Spleen (tissue), 11 donors: ENCODE data around the gene RARA. TPM values are rescaled to one million over a fixed set of nuclear protein-coding genes. Genes with fewer than 3 reads are reported as not detected.

Experiments used
- DNase-seq: peaks from one replicate; pipeline ENCODE4 v3.0.0-alpha.2; 2020
- H3K27ac ChIP-seq, 8 donors: fragments of 200-600 bp; sonication (generic) in 7 of 8; 1 replicate in 4 of 8; 2 replicates in 4 of 8; pipeline versions ENCODE4 v1.5.0 to v1.8.0; 2016 to 2021; ENCODE audit warnings: inconsistent platforms in 4 of 8, mild to moderate bottlenecking in 4 of 8, moderate library complexity in 1 of 8
- H3K27me3 ChIP-seq, 7 donors: fragments of 200-600 bp; sonication (generic) in 6 of 7; replicated peaks in 1 of 7; 1 replicate in 4 of 7; 2 replicates in 3 of 7; pipeline versions ENCODE4 v1.5.0 to v1.8.0; 2016 to 2021; ENCODE audit warnings: inconsistent platforms in 3 of 7, mild to moderate bottlenecking in 1 of 7
- H3K36me3 ChIP-seq, 6 donors: fragments of 200-600 bp; sonication (generic) in 5 of 6; 1 replicate in 4 of 6; 2 replicates in 2 of 6; pipeline versions ENCODE4 v1.5.0 to v1.8.0; 2016 to 2021; ENCODE audit warnings: inconsistent platforms in 2 of 6
- H3K4me1 ChIP-seq, 6 donors: fragments of 200-600 bp; sonication (generic) in 5 of 6; 1 replicate in 3 of 6; 2 replicates in 3 of 6; pipeline versions ENCODE4 v1.5.0 to v1.8.0; 2016 to 2021; ENCODE audit warnings: inconsistent platforms in 3 of 6
- H3K4me3 ChIP-seq, 8 donors: fragments of 200-600 bp; sonication (generic) in 7 of 8; 1 replicate in 4 of 8; 2 replicates in 4 of 8; pipeline versions ENCODE4 v1.5.0 to v1.8.0; 2016 to 2021; ENCODE audit warnings: inconsistent platforms in 4 of 8, mild to moderate bottlenecking in 4 of 8, moderate library complexity in 2 of 8
- H3K9me3 ChIP-seq, 8 donors: fragments of 200-600 bp; sonication (generic) in 7 of 8; 1 replicate in 4 of 8; 2 replicates in 4 of 8; pipeline versions ENCODE4 v1.5.0 to v1.8.0; 2016 to 2021; ENCODE audit warnings: inconsistent platforms in 4 of 8
- CTCF ChIP-seq, 11 experiments: fragments of 200-600 bp in 7 of 11; fragments of 450-650 bp in 4 of 11; sonication (generic) in 4 of 11; IDR thresholded peaks in 8 of 11; conservative IDR thresholded peaks in 3 of 11; 1 replicate in 7 of 11; 2 replicates in 4 of 11; pipeline versions ENCODE4 v1.4.0 to v1.8.0; 2016 to 2021; ENCODE audit warnings: antibody characterized with exemption in 11 of 11, inconsistent platforms in 4 of 11, mild to moderate bottlenecking in 1 of 11
- POLR2A ChIP-seq, 3 donors: fragments of 450-650 bp; IDR thresholded peaks; one replicate each; pipeline ENCODE4 v1.5.1; 2017; ENCODE audit warnings: antibody characterized with exemption in 3 of 3, mild to moderate bottlenecking in 1 of 3
- POLR2AphosphoS5 ChIP-seq, 3 donors: sonication (generic); formaldehyde crosslinking; IDR thresholded peaks; one replicate each; pipeline ENCODE4 v1.5.1; 2017; ENCODE audit warnings: antibody characterized with exemption in 3 of 3
- WGBS, 5 donors: extraction: QIAGEN DNeasy Blood & Tissue Kit in 3 of 5; methylation state at CpG; one replicate each; pipeline versions ENCODE4 v1.1.5 to v1.1.7; 2013 to 2018; 5-methylcytosine and 5-hydroxymethylcytosine counted together
- intact Hi-C: fragments of 100-400 bp; cut with DNase I; formaldehyde crosslinking; loops from one replicate; pipeline ENCODE4 v1.15.0; 2023; ENCODE audit warnings: low total_unique reads
- polyA plus RNA-seq, 3 donors: library from polyadenylated mRNA; stranded (reverse); fragments of 200-250 nt; gene quantifications; one replicate each; pipeline ENCODE4 v1.2.1, GENCODE V29; 2013
- total RNA-seq, 7 donors: library from RNA; depleted of rRNA in 3 of 7; stranded (reverse); fragments of >200 nt in 3 of 7; fragmentation: NEBNext Ultra II Directional in 4 of 7; extraction: Animal tissue kit (Norgen Biotek cat#: 25700) in 4 of 7; gene quantifications; one replicate each; pipeline versions ENCODE4 v1.1.0 to v1.2.1, GENCODE V29; 2016 to 2021
- donor health status: healthy with polysubstance abuse.
- donor health status: DM: no; HTN: no; CAD: no; lungs with moderate emphysema.
- donor health status: DM: no; HTN: no; CAD: no.
- donor health status: Bipolar disorder and iron deficiency.
- donor health status: healthy.
- donor health status: DM: no; HTN: no; CAD: no.
- donor health status: DM: yes; HTN: yes; CAD: no.

Gene RARA
- total and polyA plus RNA-seq, 10 donors, result 13.3 to 95.1 (median 58.9) TPM

- DNase-seq, result no peak
- no peak overlapping the region for H3K27ac ChIP-seq
- H3K27me3 ChIP-seq, result no peaks in the 10 kb centered on the region
- peaks cover 0 to 9% (median 2%) of the 10 kb centered on the region in 6 donors for H3K4me1 ChIP-seq
- TF ChIP-seq POLR2A (IDR thresholded peaks at IDR 0.05) (no peak), POLR2AphosphoS5 (IDR thresholded peaks at IDR 0.05) (peak in 1 of 3 donors; percentile 16)
- intact Hi-C loops, result no loop called here
- H3K36me3 ChIP-seq, result peaks cover 0 to 100% (median 87%) of the 10 kb centered on the region in 6 donors
- 91 to 96% (median 94%) methylated on average over 14 to 21 of the region's 21 CpGs for WGBS, 5 donors
- no peak overlapping the region for H3K4me3 ChIP-seq
- H3K9me3 ChIP-seq, result no peaks in the 10 kb centered on the region
These were observed 44.4 kb upstream of the RARA start for GRCh38 chr17:40264458-40265185.

DNA sequence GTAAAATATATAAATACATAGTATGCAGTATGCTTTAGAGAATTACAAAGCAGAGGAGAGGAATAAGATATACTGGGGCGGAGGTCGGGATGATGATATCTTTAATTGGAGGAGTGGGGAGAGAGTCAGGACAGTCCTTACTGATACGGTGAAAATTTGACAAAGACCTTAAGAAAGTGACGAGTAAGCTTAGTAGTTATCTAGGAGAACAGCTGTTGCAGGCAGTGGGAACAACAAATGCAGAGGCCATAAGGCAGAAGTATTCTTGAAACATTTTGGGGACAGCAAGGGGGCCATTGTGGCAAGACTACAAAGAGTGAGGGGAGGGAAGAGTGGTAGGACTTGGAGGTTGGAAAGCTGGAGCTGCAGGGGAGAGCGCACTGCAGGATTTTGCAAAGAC is 43.6 kb upstream of the RARA start:
- Histone ChIP-seq H3K36me3 (peaks cover 0 to 100% (median 83%) of the 10 kb centered on the region in 6 donors), H3K4me1 (peaks cover 0 to 9% (median 2%) of the 10 kb centered on the region in 6 donors), H3K4me3 (no peak overlapping the region), H3K27ac (no peak overlapping the region), H3K9me3 (no peaks in the 10 kb centered on the region), H3K27me3 (no peaks in the 10 kb centered on the region)
- WGBS, 5 donors, result 92 to 96% (median 93%) methylated on average over 5 of the region's 5 CpGs
- DNase-seq, result no peak
- TF ChIP-seq POLR2A (IDR thresholded peaks at IDR 0.05) (no peak), CTCF (IDR thresholded peaks at IDR 0.05 in 8 of 11, conservative IDR thresholded peaks at IDR 0.05 in 3 of 11) (no peak), POLR2AphosphoS5 (IDR thresholded peaks at IDR 0.05) (no peak)
- intact Hi-C loops, result no loop called here

GRCh38 chr17:40266882-40267281 is 42.1 kb upstream of the RARA start:
- no peak overlapping the region for H3K4me3 ChIP-seq
- 87 to 92% (median 89%) methylated on average over 6 of the region's 6 CpGs for WGBS, 5 donors
- no peak for DNase-seq
- peak overlapping the region in 1 of 8 donors; percentile 7 for H3K27ac ChIP-seq
- H3K27me3 ChIP-seq, result no peaks in the 10 kb centered on the region
- no peak for TF ChIP-seq POLR2A (IDR thresholded peaks at IDR 0.05)
- TF ChIP-seq POLR2AphosphoS5 (IDR thresholded peaks at IDR 0.05), result no peak
- TF ChIP-seq CTCF (IDR thresholded peaks at IDR 0.05 in 8 of 11, conservative IDR thresholded peaks at IDR 0.05 in 3 of 11), result no peak
- H3K36me3 ChIP-seq, result peaks cover 0 to 100% (median 79%) of the 10 kb centered on the region in 6 donors
- H3K9me3 ChIP-seq, result no peaks in the 10 kb centered on the region
- H3K4me1 ChIP-seq, result peaks cover 0 to 9% (median 0%) of the 10 kb centered on the region in 6 donors
- intact Hi-C loops, result no loop called here

GRCh38 chr17:40268141-40268712 is 40.8 kb upstream of the RARA start:
- TF ChIP-seq POLR2A (IDR thresholded peaks at IDR 0.05), result no peak
- TF ChIP-seq POLR2AphosphoS5 (IDR thresholded peaks at IDR 0.05), result no peak
- TF ChIP-seq CTCF (IDR thresholded peaks at IDR 0.05 in 8 of 11, conservative IDR thresholded peaks at IDR 0.05 in 3 of 11), result no peak

More at GRCh38 chr17:40268141-40268712, 40.8 kb upstream of the RARA start:
- H3K9me3 ChIP-seq, result no peaks in the 10 kb centered on the region
- no peak overlapping the region for H3K4me3 ChIP-seq
- intact Hi-C loops, result no loop called here
- no peak overlapping the region for H3K27ac ChIP-seq
- peaks cover 0 to 9% (median 0%) of the 10 kb centered on the region in 6 donors for H3K4me1 ChIP-seq
- 64 to 99% (median 97%) methylated on average over 2 of the region's 2 CpGs for WGBS, 5 donors
- H3K36me3 ChIP-seq, result peaks cover 0 to 100% (median 72%) of the 10 kb centered on the region in 6 donors
- DNase-seq, result no peak
- no peaks in the 10 kb centered on the region for H3K27me3 ChIP-seq
